ENCODE data around the gene NELL1. TPM values are rescaled to one million over a fixed set of nuclear protein-coding genes. Genes with fewer than 3 reads are reported as not detected.

The NELL1 gene
- total RNA-seq, 2 donors from 2014 or later: 0.19 TPM; not detected in 1

DNA sequence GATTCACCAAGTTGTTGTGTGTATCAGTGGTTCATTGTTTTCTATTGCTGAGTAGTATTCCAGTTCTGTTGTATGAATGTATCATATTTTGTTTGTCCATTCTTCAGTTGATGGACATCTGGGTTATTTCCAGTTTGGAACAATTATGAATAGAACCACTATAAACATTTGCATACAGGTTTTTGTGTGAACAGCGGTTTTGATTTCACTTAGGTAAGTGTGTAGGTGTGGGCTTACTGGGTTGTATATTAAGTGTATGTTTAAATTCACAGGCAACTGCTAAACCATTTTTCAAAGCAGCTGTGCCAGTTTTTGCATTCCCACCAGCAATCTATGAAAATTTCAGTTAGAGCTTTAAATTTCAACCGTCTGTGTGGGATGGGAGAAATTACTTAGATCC is 217.8 kb downstream of the NELL1 start:
- H3K27me3 ChIP-seq: no peaks in the 10 kb centered on the region
- intact Hi-C loops (cut with DNase I): no loop called here
- no peak overlapping the region for H3K4me3 ChIP-seq
- no peaks in the 10 kb centered on the region for H3K9me3 ChIP-seq
- TF ChIP-seq, protein P1, sequence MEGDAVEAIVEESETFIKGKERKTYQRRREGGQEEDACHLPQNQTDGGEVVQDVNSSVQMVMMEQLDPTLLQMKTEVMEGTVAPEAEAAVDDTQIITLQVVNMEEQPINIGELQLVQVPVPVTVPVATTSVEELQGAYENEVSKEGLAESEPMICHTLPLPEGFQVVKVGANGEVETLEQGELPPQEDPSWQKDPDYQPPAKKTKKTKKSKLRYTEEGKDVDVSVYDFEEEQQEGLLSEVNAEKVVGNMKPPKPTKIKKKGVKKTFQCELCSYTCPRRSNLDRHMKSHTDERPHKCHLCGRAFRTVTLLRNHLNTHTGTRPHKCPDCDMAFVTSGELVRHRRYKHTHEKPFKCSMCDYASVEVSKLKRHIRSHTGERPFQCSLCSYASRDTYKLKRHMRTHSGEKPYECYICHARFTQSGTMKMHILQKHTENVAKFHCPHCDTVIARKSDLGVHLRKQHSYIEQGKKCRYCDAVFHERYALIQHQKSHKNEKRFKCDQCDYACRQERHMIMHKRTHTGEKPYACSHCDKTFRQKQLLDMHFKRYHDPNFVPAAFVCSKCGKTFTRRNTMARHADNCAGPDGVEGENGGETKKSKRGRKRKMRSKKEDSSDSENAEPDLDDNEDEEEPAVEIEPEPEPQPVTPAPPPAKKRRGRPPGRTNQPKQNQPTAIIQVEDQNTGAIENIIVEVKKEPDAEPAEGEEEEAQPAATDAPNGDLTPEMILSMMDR (IDR thresholded peaks at IDR 0.05): no peak
- no peaks in the 10 kb centered on the region for H3K4me1 ChIP-seq
- no peak overlapping the region for H3K27ac ChIP-seq
- DNase-seq: no peak
- H3K9ac ChIP-seq (ENCODE audit: low read depth in 2 of 2, low read length in 2 of 2): no peak overlapping the region
- H3K36me3 ChIP-seq: no peaks in the 10 kb centered on the region

DNA sequence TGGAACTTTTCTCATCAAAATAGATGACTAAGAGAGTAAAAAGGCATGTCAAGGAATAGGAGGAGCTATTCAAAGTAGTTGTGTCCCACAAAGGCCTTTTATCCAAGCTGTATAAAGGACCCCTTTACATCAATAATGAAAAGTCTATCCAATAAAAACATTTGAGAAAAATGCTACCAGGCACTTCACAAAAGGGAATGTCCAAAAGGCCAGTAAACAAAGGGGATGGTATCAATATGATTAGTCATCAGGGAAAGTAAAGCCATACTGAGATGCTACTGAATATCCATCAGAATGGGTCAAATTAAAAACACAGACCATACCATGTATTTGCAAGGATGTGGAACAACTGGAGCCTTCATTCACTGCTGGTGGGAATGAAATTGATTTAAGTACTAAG is 224.9 kb downstream of the NELL1 start:
- Histone ChIP-seq H3K27me3 (no peaks in the 10 kb centered on the region), H3K9ac (ENCODE audit: low read depth in 2 of 2, low read length in 2 of 2) (no peak overlapping the region), H3K4me1 (no peaks in the 10 kb centered on the region), H3K27ac (no peak overlapping the region), H3K36me3 (no peaks in the 10 kb centered on the region), H3K4me3 (no peak overlapping the region), H3K9me3 (no peaks in the 10 kb centered on the region)
- intact Hi-C loops (cut with DNase I): no loop called here
- TF ChIP-seq, protein P1 (IDR thresholded peaks at IDR 0.05): no peak
- no peak for DNase-seq

DNA sequence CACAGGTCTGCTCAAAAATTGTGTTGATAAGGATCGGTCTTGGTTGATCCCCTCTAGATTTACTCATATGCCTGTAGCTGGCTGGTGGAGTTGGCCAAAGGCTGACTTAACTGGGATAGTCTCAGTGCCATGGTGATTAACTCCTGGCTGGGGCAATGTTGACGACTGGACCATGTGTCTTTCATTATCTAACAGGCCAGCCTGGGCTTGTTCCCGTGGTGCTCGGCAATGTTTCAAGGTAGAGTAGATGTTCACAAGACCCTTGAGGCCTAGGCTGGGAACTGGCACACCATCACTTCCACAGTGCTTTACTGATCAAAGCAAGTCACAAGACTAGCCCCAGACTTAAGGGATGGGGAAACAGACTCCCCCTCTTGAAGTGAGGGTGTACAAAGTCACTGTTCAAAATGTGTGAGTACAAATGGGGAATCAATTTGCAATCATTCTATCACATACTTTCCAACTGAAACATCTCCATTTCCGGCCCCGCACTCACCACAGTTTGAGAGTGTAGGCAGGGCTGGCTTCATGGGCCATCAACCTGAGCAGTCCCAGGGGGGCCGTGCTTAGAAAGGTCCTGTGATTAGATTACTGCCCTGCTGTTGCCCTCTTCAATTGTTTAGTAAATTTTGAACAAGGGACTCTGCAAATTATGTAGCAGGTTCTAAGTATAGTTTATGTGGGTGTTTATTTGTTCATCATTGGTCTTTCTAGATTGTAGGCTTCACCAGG is 240.8 kb downstream of the NELL1 start:
- intact Hi-C loops (cut with DNase I): no loop called here
- no peaks in the 10 kb centered on the region for H3K27me3 ChIP-seq
- no peak for DNase-seq
- no peak overlapping the region for H3K4me3 ChIP-seq
- H3K9ac ChIP-seq (ENCODE audit: low read depth in 2 of 2, low read length in 2 of 2): no peak overlapping the region
- no peaks in the 10 kb centered on the region for H3K36me3 ChIP-seq
- TF ChIP-seq, protein P1 (IDR thresholded peaks at IDR 0.05): no peak
- H3K27ac ChIP-seq: no peak overlapping the region
- no peaks in the 10 kb centered on the region for H3K4me1 ChIP-seq
- no peaks in the 10 kb centered on the region for H3K9me3 ChIP-seq

DNA sequence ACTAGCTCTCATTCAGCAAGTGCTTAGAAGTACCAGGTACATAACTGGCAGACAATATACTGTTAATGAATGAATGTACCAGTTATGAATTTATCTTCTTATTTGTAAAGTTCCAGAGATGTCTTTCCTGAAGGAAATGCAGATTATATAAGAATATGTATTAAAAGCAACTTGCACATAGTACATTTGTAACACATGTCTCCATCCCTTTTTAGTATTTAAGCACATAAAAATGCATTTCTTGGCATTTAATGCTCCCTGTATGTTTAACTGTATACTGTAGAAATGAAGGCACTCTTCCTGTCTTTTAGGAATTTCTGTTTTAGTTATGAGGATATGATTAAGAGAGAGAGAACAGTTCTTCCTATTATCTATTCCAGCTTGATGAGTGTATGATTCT is 241.3 kb downstream of the NELL1 start:
- DNase-seq: no peak
- TF ChIP-seq, protein P1 (IDR thresholded peaks at IDR 0.05): no peak
- H3K36me3 ChIP-seq: no peaks in the 10 kb centered on the region
- intact Hi-C loops (cut with DNase I): no loop called here
- no peak overlapping the region for H3K4me3 ChIP-seq
- H3K4me1 ChIP-seq: no peaks in the 10 kb centered on the region
- H3K27ac ChIP-seq: no peak overlapping the region
- no peak overlapping the region for H3K9ac ChIP-seq (ENCODE audit: low read depth in 2 of 2, low read length in 2 of 2)
- no peaks in the 10 kb centered on the region for H3K9me3 ChIP-seq
- H3K27me3 ChIP-seq: no peaks in the 10 kb centered on the region

DNA sequence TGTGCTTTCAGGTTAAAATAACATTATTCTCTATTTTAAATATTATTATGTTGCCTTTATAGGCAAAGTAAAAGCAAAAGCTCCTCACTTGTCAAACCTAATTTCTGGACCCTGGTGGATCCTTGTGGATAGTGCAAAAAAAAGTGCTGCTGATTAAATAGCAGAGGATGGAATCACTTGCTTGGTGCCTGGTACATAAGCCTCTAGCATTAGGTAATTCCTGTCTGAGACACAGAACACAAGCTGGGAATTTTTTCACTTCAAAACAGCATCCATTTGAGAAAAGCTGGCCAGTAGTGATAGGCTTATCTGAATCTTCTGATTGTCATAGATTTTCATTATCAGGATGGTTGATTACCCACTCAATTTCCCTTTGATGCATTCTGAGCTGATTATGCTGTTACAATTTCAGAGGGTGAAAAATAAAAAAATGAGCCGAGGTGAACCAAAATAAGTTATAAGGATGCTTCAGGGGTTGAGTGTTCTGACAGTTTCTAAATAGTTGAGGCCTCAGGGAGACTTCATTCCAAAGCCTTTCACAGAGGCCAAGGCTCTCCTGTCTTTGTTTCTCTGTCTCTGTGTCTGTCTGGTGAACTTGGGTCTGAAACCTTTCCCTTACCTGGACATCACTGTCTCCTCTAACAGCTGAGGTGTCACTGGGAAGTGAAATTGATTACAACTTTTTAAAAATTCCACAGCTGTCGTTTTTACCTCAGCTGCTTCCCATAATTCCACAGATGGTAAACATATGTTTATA is 242.9 kb downstream of the NELL1 start:
- Histone ChIP-seq H3K27ac (no peak overlapping the region), H3K4me1 (no peaks in the 10 kb centered on the region), H3K4me3 (no peak overlapping the region), H3K9ac (ENCODE audit: low read depth in 2 of 2, low read length in 2 of 2) (no peak overlapping the region), H3K27me3 (no peaks in the 10 kb centered on the region), H3K36me3 (no peaks in the 10 kb centered on the region), H3K9me3 (no peaks in the 10 kb centered on the region)
- intact Hi-C loops (cut with DNase I): no loop called here
- no peak for DNase-seq
- TF ChIP-seq, protein P1 (IDR thresholded peaks at IDR 0.05): no peak

Data from colonic mucosa (tissue), 4 donors.